SK-N-SH (cell line): ENCODE measurements around the gene FKBP8. TPM values are rescaled to one million over a fixed set of nuclear protein-coding genes. Genes with fewer than 3 reads are reported as not detected.
A peak's percentile ranks its signal among the peaks of the same experiment; 100 is the strongest.

Experiments
- CTCF ChIA-PET: fragments of 300-600, 350-600 bp; formaldehyde crosslinking; extraction: SDS; loops from one replicate; lab custom pipeline; 2021; lab: Yijun Ruan, JAX
- POLR2A ChIA-PET: fragments of 350-600 bp; sonication (Branson Sonifier 250); formaldehyde crosslinking; extraction: SDS; loops from one replicate; lab custom pipeline; 2020; ENCODE audit warnings: antibody characterized with exemption, inconsistent platforms; lab: Yijun Ruan, JAX
- DNase-seq: peaks from one replicate; pipeline ENCODE4 v3.0.0; 2012
- H2AFZ ChIP-seq: fragments of 200-600 bp; sonication (generic); 2 replicates; pipeline ENCODE4 v1.8.1; 2016; ENCODE audit warnings: antibody characterized with exemption, mild to moderate bottlenecking, low read depth
- H3F3A ChIP-seq: fragments of 200-600 bp; sonication (generic); replicated peaks from 2 replicates; pipeline ENCODE3; 2016; ENCODE audit warnings: antibody characterized with exemption, mild to moderate bottlenecking; ENCODE audit not compliant: insufficient read depth
- H3K27ac ChIP-seq, 2 experiments: fragments of 200-500 bp in 1 of 2; fragments of 200-600 bp in 1 of 2; sonication (Bioruptor generic) in 1 of 2; sonication (generic), shearing (Covaris generic) in 1 of 2; 2 replicates each; pipeline versions ENCODE4 v1.5.1 to v1.6.1; 2014 to 2016; ENCODE audit warnings: low read depth in 2 of 2, inconsistent platforms in 1 of 2, low read length in 1 of 2, mild to moderate bottlenecking in 1 of 2, mixed read lengths in 1 of 2
- H3K27me3 ChIP-seq: fragments of 200-600 bp; sonication (generic), shearing (Covaris generic); 2 replicates; pipeline ENCODE4 v1.6.1; 2016; ENCODE audit warnings: mixed run types; ENCODE audit not compliant: insufficient read depth
- H3K36me3 ChIP-seq, 2 experiments: fragments of 200-500 bp in 1 of 2; fragments of 200-600 bp in 1 of 2; sonication (Bioruptor generic) in 1 of 2; sonication (generic) in 1 of 2; replicated peaks in 1 of 2; 2 replicates each; pipeline versions ENCODE3 to v1.5.1; 2014 to 2016; ENCODE audit warnings: low read length in 1 of 2, mild to moderate bottlenecking in 1 of 2; ENCODE audit not compliant: insufficient read depth in 2 of 2, control insufficient read depth in 1 of 2
- H3K4me1 ChIP-seq, 2 experiments: fragments of 200-500 bp in 1 of 2; fragments of 200-600 bp in 1 of 2; sonication (Bioruptor generic) in 1 of 2; sonication (generic), shearing (Covaris generic) in 1 of 2; 2 replicates each; pipeline versions ENCODE4 v1.5.1 to v1.6.1; 2014 to 2016; ENCODE audit warnings: low read depth in 1 of 2, low read length in 1 of 2, mixed run types in 1 of 2; ENCODE audit not compliant: insufficient read depth in 2 of 2, control insufficient read depth in 1 of 2
- H3K4me2 ChIP-seq: fragments of 200-600 bp; sonication (generic), shearing (Covaris generic); 2 replicates; pipeline ENCODE4 v1.6.1; 2017; ENCODE audit warnings: mixed run types
- H3K4me3 ChIP-seq, 2 experiments: fragments of 200-500 bp in 1 of 2; fragments of 200-600 bp in 1 of 2; sonication (Bioruptor generic) in 1 of 2; sonication (generic), shearing (Covaris generic) in 1 of 2; 2 replicates each; pipeline versions ENCODE4 v1.5.1 to v1.8.1; 2014 to 2016; ENCODE audit warnings: low read depth in 2 of 2, inconsistent platforms in 1 of 2, low read length in 1 of 2, mild to moderate bottlenecking in 1 of 2, mixed read lengths in 1 of 2, moderate library complexity in 1 of 2
- H3K79me2 ChIP-seq: fragments of 200-600 bp; sonication (generic); 2 replicates; pipeline ENCODE4 v1.8.1; 2017; ENCODE audit warnings: mild to moderate bottlenecking; ENCODE audit not compliant: insufficient read depth
- H3K9ac ChIP-seq: fragments of 200-600 bp; sonication (generic); 2 replicates; pipeline ENCODE4 v1.6.1; 2017; ENCODE audit warnings: mixed run types
- H3K9me2 ChIP-seq: fragments of 200-600 bp; sonication (generic); 2 replicates; pipeline ENCODE4 v1.6.1; 2017; ENCODE audit warnings: mixed run types
- H3K9me3 ChIP-seq: fragments of 200-600 bp; sonication (generic); 2 replicates; pipeline ENCODE4 v1.6.1; 2017; ENCODE audit warnings: mixed run types, mild to moderate bottlenecking, moderate library complexity
- H4K20me1 ChIP-seq: fragments of 200-600 bp; sonication (generic); 2 replicates; pipeline ENCODE4 v1.6.1; 2017; ENCODE audit warnings: mild to moderate bottlenecking, mixed run types; ENCODE audit not compliant: insufficient read depth
- CHD2 ChIP-seq: fragments of 150-350 bp; IDR thresholded peaks from 2 replicates; pipeline ENCODE4 v1.6.1; 2018; ENCODE audit warnings: low read length; ENCODE audit not compliant: partially characterized antibody
- FOXJ3 ChIP-seq: sonication (generic); formaldehyde crosslinking; IDR thresholded peaks from 2 replicates; pipeline ENCODE4 v1.5.1; 2020; ENCODE audit warnings: mild to moderate bottlenecking, missing genetic modification reagents
- FOXM1 ChIP-seq: IDR thresholded peaks from 2 replicates; pipeline ENCODE4 v1.4.0; 2012; ENCODE audit warnings: low read depth, mild to moderate bottlenecking
- MEF2A ChIP-seq: IDR thresholded peaks from 2 replicates; pipeline ENCODE4 v1.4.0; 2012; ENCODE audit warnings: low read depth, borderline replicate concordance
- NFIC ChIP-seq: IDR thresholded peaks from 2 replicates; pipeline ENCODE4 v1.4.0; 2012; ENCODE audit warnings: borderline replicate concordance
- RAD21 ChIP-seq: IDR thresholded peaks from 2 replicates; pipeline ENCODE4 v1.6.1; 2012; ENCODE audit warnings: mild to moderate bottlenecking, low read length
- SMC3 ChIP-seq: IDR thresholded peaks from 2 replicates; pipeline ENCODE4 v1.6.1; 2012; ENCODE audit warnings: low read depth, low read length, improper control_type of control experiment
- TAF1 ChIP-seq: IDR thresholded peaks from 2 replicates; pipeline ENCODE4 v1.6.1; 2012; ENCODE audit warnings: low read depth, mild to moderate bottlenecking, low read length, moderate library complexity, borderline replicate concordance
- TCF12 ChIP-seq: IDR thresholded peaks from 2 replicates; pipeline ENCODE4 v1.4.0; 2012
- TEAD4 ChIP-seq: IDR thresholded peaks from 2 replicates; pipeline ENCODE4 v1.4.0; 2012; ENCODE audit warnings: mild to moderate bottlenecking, borderline replicate concordance; ENCODE audit not compliant: insufficient read depth
- YY1 ChIP-seq: IDR thresholded peaks from 2 replicates; pipeline ENCODE4 v1.4.0; 2012; ENCODE audit warnings: low read depth, mild to moderate bottlenecking
- ZBTB33 ChIP-seq: IDR thresholded peaks from 2 replicates; pipeline ENCODE4 v1.4.0; 2012; ENCODE audit warnings: low read depth, borderline replicate concordance
- WGBS: methylation state at CpG from one replicate; pipeline ENCODE4 v1.1.6; 2017; ENCODE audit warnings: low lambda C conversion rate; 5-methylcytosine and 5-hydroxymethylcytosine counted together
- polyA plus RNA-seq, 3 experiments: library from polyadenylated mRNA; depleted of rRNA; stranded (reverse); fragments of >200 nt; gene quantifications; 2 replicates each; pipeline ENCODE4 v1.2.3, GENCODE V29; 2012
- TF ChIP-seq, protein P1 (sequence below): fragments of 150-350 bp; IDR thresholded peaks from 2 replicates; pipeline ENCODE4 v1.6.1; 2016; ENCODE audit warnings: mild to moderate bottlenecking, low read depth, low read length
- TF ChIP-seq, protein P2 (sequence below): IDR thresholded peaks from 2 replicates; pipeline ENCODE4 v1.6.1; 2012; ENCODE audit warnings: mild to moderate bottlenecking, low read depth, low read length, moderate library complexity
- TF ChIP-seq, protein P3 (sequence below): fragments of 200-600 bp; sonication (generic); IDR thresholded peaks from 2 replicates; pipeline ENCODE4 v1.6.1; 2017; ENCODE audit warnings: antibody characterized with exemption, mild to moderate bottlenecking, moderate library complexity

The FKBP8 gene
- polyA plus RNA-seq, 1 of the 3 experiments (the other 2 are of a cell fraction), result 273 TPM

- Histone ChIP-seq H3K36me3 (peaks cover 16 to 17% of the 10 kb centered on the region in 2 experiments), H3K79me2 (peaks cover 17% of the 10 kb centered on the region), H3K4me2 (peak overlapping the region; percentile 71), H2AFZ (peak overlapping the region; percentile 94), H3K27me3 (no peaks in the 10 kb centered on the region), H3K27ac (no peak overlapping the region), H3K9ac (no peak overlapping the region), H3K9me3 (no peaks in the 10 kb centered on the region), H3F3A (peaks cover 4% of the 10 kb centered on the region), H3K4me1 (peaks cover 0 to 15% of the 10 kb centered on the region in 2 experiments; a peak in 2 of 4 replicates), H4K20me1 (no peaks in the 10 kb centered on the region), H3K4me3 (peak overlapping the region; percentile 31 to 34; a peak in 3 of 4 replicates), H3K9me2 (no peaks in the 10 kb centered on the region)
- no peak for DNase-seq
- POLR2A ChIA-PET, result interaction anchor here (1.0 kb wide), 1 partner anchor 14 kb away, joined by 3 read pairs; the partner anchor contains the start of gene KXD1
- TF ChIP-seq TAF1 (no peak), RAD21 (0 out of 2 replicates have a peak, but pooled peaks have one; percentile 11), SMC3 (no peak), NFIC (no peak), FOXJ3 (CRISPR knock-in tag) (no peak)
- TF ChIP-seq, protein P1, sequence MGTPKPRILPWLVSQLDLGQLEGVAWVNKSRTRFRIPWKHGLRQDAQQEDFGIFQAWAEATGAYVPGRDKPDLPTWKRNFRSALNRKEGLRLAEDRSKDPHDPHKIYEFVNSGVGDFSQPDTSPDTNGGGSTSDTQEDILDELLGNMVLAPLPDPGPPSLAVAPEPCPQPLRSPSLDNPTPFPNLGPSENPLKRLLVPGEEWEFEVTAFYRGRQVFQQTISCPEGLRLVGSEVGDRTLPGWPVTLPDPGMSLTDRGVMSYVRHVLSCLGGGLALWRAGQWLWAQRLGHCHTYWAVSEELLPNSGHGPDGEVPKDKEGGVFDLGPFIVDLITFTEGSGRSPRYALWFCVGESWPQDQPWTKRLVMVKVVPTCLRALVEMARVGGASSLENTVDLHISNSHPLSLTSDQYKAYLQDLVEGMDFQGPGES, result no peak
- CTCF ChIA-PET, result interaction anchor here (1.1 to 1.7 kb wide), 4 partner anchors 24 to 74 kb away, joined by 3 to 4 read pairs (median 4); no protein-coding TSS in a partner anchor
- WGBS, result 38% methylated on average over 9 of the region's 12 CpGs
Measured at GRCh38 chr19:18543814-18544475, 572 bp upstream of the FKBP8 start.

DNA sequence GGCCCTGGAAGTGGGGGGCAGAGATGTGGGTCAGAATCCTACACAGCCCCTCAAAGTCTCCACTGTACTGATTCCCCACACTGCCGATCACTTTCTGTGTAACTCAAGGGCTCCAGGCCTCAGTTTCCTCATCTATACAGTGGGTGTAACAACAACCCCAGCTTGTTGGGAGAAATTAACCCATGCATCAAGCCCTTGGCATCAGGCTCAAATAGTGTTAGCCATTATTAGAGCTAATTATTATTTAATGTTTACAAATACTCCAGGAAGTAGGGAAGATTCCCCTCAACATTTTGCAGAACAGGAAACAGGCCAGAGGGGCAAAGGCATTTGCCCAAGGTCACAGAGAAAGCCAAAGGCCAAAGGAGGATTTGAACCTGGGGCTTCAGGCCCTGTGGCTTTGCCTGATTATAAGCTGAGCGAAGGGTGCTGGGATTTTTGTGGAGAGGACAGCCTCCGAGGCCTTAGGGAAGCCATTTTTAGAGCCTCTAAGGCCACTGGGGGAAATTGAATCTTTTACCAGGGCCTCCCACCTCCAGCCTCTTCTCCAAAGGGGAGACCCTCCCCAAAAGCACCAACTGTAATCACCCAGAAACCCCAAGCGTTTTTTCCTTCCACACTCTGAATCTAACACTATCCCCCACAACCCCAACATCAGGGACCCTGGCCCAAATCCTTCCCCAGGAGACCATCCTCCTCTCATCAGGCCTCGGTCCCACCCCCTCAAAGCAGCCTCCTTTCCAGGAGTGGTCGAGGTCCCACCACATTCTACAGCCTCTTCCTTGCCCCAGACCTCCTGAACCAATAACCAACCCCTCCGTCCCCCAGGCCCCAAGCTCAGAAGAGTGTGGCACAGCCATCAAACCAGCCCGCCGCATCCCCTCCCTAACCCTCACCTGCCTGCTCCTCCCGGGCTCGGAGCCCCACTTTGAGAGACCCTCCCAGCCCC, 1.1 kb downstream of the FKBP8 start:
- DNase-seq, result no peak
- no peaks in the 10 kb centered on the region for H3K27me3 ChIP-seq
- ChIA-PET CTCF (interaction anchor here (0.5 to 1.7 kb wide), 5 partner anchors 22 to 261 kb away, joined by 3 to 5 read pairs (median 4); partner anchors contain the start of gene REX1BD), POLR2A (no interaction called here)
- no peaks in the 10 kb centered on the region for H3K9me3 ChIP-seq
- peak overlapping the region; percentile 27 to 75; a peak in 3 of 4 replicates for H3K27ac ChIP-seq
- H3K4me2 ChIP-seq, result peak overlapping the region; percentile 94
- H3K9me2 ChIP-seq, result no peaks in the 10 kb centered on the region
- H3K36me3 ChIP-seq, result peaks cover 16 to 27% of the 10 kb centered on the region in 2 experiments
- peaks cover 17% of the 10 kb centered on the region for H3K79me2 ChIP-seq
- 23% methylated on average over 10 of the region's 11 CpGs for WGBS
- H3F3A ChIP-seq, result peaks cover 4% of the 10 kb centered on the region
- peak overlapping the region; percentile 73 for H3K9ac ChIP-seq
- no peaks in the 10 kb centered on the region for H4K20me1 ChIP-seq
- no peak overlapping the region for H2AFZ ChIP-seq
- peak overlapping the region; percentile 64 to 68 for H3K4me3 ChIP-seq
- peaks cover 0 to 15% of the 10 kb centered on the region in 2 experiments; a peak in 2 of 4 replicates for H3K4me1 ChIP-seq
- TF ChIP-seq, protein P2, sequence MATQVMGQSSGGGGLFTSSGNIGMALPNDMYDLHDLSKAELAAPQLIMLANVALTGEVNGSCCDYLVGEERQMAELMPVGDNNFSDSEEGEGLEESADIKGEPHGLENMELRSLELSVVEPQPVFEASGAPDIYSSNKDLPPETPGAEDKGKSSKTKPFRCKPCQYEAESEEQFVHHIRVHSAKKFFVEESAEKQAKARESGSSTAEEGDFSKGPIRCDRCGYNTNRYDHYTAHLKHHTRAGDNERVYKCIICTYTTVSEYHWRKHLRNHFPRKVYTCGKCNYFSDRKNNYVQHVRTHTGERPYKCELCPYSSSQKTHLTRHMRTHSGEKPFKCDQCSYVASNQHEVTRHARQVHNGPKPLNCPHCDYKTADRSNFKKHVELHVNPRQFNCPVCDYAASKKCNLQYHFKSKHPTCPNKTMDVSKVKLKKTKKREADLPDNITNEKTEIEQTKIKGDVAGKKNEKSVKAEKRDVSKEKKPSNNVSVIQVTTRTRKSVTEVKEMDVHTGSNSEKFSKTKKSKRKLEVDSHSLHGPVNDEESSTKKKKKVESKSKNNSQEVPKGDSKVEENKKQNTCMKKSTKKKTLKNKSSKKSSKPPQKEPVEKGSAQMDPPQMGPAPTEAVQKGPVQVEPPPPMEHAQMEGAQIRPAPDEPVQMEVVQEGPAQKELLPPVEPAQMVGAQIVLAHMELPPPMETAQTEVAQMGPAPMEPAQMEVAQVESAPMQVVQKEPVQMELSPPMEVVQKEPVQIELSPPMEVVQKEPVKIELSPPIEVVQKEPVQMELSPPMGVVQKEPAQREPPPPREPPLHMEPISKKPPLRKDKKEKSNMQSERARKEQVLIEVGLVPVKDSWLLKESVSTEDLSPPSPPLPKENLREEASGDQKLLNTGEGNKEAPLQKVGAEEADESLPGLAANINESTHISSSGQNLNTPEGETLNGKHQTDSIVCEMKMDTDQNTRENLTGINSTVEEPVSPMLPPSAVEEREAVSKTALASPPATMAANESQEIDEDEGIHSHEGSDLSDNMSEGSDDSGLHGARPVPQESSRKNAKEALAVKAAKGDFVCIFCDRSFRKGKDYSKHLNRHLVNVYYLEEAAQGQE, result no peak
- no peak for TF ChIP-seq ZBTB33
- no peak for TF ChIP-seq TCF12
- TF ChIP-seq TEAD4, result no peak
- no peak for TF ChIP-seq FOXJ3 (CRISPR knock-in tag)
- TF ChIP-seq RAD21, result no peak
- no peak for TF ChIP-seq FOXM1
- TF ChIP-seq, protein P3, sequence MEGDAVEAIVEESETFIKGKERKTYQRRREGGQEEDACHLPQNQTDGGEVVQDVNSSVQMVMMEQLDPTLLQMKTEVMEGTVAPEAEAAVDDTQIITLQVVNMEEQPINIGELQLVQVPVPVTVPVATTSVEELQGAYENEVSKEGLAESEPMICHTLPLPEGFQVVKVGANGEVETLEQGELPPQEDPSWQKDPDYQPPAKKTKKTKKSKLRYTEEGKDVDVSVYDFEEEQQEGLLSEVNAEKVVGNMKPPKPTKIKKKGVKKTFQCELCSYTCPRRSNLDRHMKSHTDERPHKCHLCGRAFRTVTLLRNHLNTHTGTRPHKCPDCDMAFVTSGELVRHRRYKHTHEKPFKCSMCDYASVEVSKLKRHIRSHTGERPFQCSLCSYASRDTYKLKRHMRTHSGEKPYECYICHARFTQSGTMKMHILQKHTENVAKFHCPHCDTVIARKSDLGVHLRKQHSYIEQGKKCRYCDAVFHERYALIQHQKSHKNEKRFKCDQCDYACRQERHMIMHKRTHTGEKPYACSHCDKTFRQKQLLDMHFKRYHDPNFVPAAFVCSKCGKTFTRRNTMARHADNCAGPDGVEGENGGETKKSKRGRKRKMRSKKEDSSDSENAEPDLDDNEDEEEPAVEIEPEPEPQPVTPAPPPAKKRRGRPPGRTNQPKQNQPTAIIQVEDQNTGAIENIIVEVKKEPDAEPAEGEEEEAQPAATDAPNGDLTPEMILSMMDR, result no peak
- TF ChIP-seq CHD2, result no peak
- no peak for TF ChIP-seq YY1
- TF ChIP-seq MEF2A, result no peak
